ENCODE measurements around the gene MTUS2.

MTUS2 gene

GRCh38 chr13:29429286-29429900, 609.3 kb downstream of the MTUS2 start:
- H3K4me3 ChIP-seq (ENCODE audit: low read length) = no peak overlapping the region
- TF ChIP-seq CTCF (conservative IDR thresholded peaks at IDR 0.05; ENCODE audit: low read depth, low read length) = no peak
- no peak for DNase-seq (ENCODE audit: low read depth)

GRCh38 chr13:29434217-29434945, 614.2 kb downstream of the MTUS2 start:
- no peak overlapping the region for H3K4me3 ChIP-seq (ENCODE audit: low read length)
- TF ChIP-seq CTCF (conservative IDR thresholded peaks at IDR 0.05; ENCODE audit: low read depth, low read length) = no peak

GRCh38 chr13:29435125-29435911, 615.2 kb downstream of the MTUS2 start:
- no peak overlapping the region for H3K4me3 ChIP-seq (ENCODE audit: low read length)
- TF ChIP-seq CTCF (conservative IDR thresholded peaks at IDR 0.05; ENCODE audit: low read depth, low read length) = no peak
- no peak for DNase-seq (ENCODE audit: low read depth)

More at GRCh38 chr13:29434217-29434945, 614.2 kb downstream of the MTUS2 start:
- DNase-seq (ENCODE audit: low read depth) = no peak

GRCh38 chr13:29436291-29436690, 616.2 kb downstream of the MTUS2 start:
- TF ChIP-seq CTCF (conservative IDR thresholded peaks at IDR 0.05; ENCODE audit: low read depth, low read length) = no peak
- no peak overlapping the region for H3K4me3 ChIP-seq (ENCODE audit: low read length)
- no peak for DNase-seq (ENCODE audit: low read depth)

- no peak for TF ChIP-seq CTCF (conservative IDR thresholded peaks at IDR 0.05; ENCODE audit: low read depth, low read length)
- H3K4me3 ChIP-seq (ENCODE audit: low read length) = no peak overlapping the region
- DNase-seq (ENCODE audit: low read depth) = no peak
Measured at GRCh38 chr13:29436721-29437280, 616.7 kb downstream of the MTUS2 start.

- no peak for DNase-seq (ENCODE audit: low read depth)
- TF ChIP-seq CTCF (conservative IDR thresholded peaks at IDR 0.05; ENCODE audit: low read depth, low read length) = no peak
- no peak overlapping the region for H3K4me3 ChIP-seq (ENCODE audit: low read length)
Measured at GRCh38 chr13:29438769-29439168, 618.6 kb downstream of the MTUS2 start.
